Endodermal cell (in vitro differentiated cells): Measurements from ENCODE around the gene DHRS12. TPM values are rescaled to one million over a fixed set of nuclear protein-coding genes. Genes with fewer than 3 reads are reported as not detected.

Experiments
- DNase-seq: peaks from one replicate; pipeline ENCODE4 v3.0.0-alpha.2; 2017
- H3K27ac ChIP-seq: 2 replicates; pipeline ENCODE4 v1.5.1; 2013; ENCODE audit warnings: mild to moderate bottlenecking, low read depth, low read length, moderate library complexity
- H3K27me3 ChIP-seq: 2 replicates; pipeline ENCODE4 v1.6.1; 2013; ENCODE audit warnings: mild to moderate bottlenecking, low read length, moderate library complexity; ENCODE audit not compliant: insufficient read depth, control insufficient read depth, poor library complexity, severe bottlenecking
- H3K36me3 ChIP-seq: 2 replicates; pipeline ENCODE4 v1.7.0; 2013; ENCODE audit warnings: mild to moderate bottlenecking, low read length, moderate library complexity; ENCODE audit not compliant: control insufficient read depth, insufficient read depth
- H3K4me1 ChIP-seq: one replicate; pipeline ENCODE4 v1.7.0; 2013; ENCODE audit warnings: low read length; ENCODE audit not compliant: control insufficient read depth, insufficient read depth
- H3K4me3 ChIP-seq: 2 replicates; pipeline ENCODE4 v1.5.1; 2013; ENCODE audit warnings: mild to moderate bottlenecking, low read length, moderate library complexity
- H3K9ac ChIP-seq: 2 replicates; pipeline ENCODE4 v1.6.1; 2013; ENCODE audit warnings: mild to moderate bottlenecking, low read length, moderate library complexity; ENCODE audit not compliant: poor library complexity, severe bottlenecking; ENCODE audit errors: extremely low read depth
- H3K9me3 ChIP-seq: 2 replicates; pipeline ENCODE4 v1.6.1; 2013; ENCODE audit warnings: mild to moderate bottlenecking, low read length, moderate library complexity; ENCODE audit not compliant: control insufficient read depth
- H3K27ac Mint-ChIP-seq: 2 replicates; pipeline ENCODE4 v1.8.0; 2020; ENCODE audit warnings: mixed read lengths
- H3K27me3 Mint-ChIP-seq: 2 replicates; pipeline ENCODE4 v1.8.0; 2021; ENCODE audit warnings: mild to moderate bottlenecking, mixed read lengths; ENCODE audit not compliant: insufficient read depth
- H3K36me3 Mint-ChIP-seq: 2 replicates; pipeline ENCODE4 v1.8.0; 2020; ENCODE audit warnings: low read depth, mixed read lengths
- H3K4me1 Mint-ChIP-seq: 2 replicates; pipeline ENCODE4 v1.8.0; 2020; ENCODE audit warnings: mixed read lengths
- H3K4me3 Mint-ChIP-seq: 2 replicates; pipeline ENCODE4 v1.8.0; 2020; ENCODE audit warnings: mild to moderate bottlenecking, moderate library complexity, mixed read lengths
- H3K9me3 Mint-ChIP-seq: 2 replicates; pipeline ENCODE4 v1.8.0; 2020; ENCODE audit warnings: mild to moderate bottlenecking, mixed read lengths
- CTCF ChIP-seq: fragments of 200-600 bp; sonication (generic); conservative IDR thresholded peaks from 2 replicates; pipeline ENCODE4 v1.5.0; 2021; ENCODE audit warnings: antibody characterized with exemption, mild to moderate bottlenecking
- WGBS, 2 experiments: methylation state at CpG; one replicate each; pipeline versions ENCODE4 v1.1.5 to v1.1.7; 2013; ENCODE audit warnings: missing lambda C conversion rate in 2 of 2, mixed read lengths in 1 of 2; ENCODE audit not compliant: insufficient coverage in 1 of 2, insufficient read length in 1 of 2; 5-methylcytosine and 5-hydroxymethylcytosine counted together
- total RNA-seq, 2 donors: library from RNA; stranded (reverse); fragmentation: NEBNext Ultra II Directional in 1 of 2; extraction: Animal tissue kit (Norgen Biotek cat#: 25700) in 1 of 2; gene quantifications; 2 replicates in 1 of 2; 3 replicates in 1 of 2; pipeline ENCODE4 v1.2.1, GENCODE V29; 2021

The DHRS12 gene
- total RNA-seq, 2 donors from 2014 or later: 13.8 to 19.8 TPM

DNA sequence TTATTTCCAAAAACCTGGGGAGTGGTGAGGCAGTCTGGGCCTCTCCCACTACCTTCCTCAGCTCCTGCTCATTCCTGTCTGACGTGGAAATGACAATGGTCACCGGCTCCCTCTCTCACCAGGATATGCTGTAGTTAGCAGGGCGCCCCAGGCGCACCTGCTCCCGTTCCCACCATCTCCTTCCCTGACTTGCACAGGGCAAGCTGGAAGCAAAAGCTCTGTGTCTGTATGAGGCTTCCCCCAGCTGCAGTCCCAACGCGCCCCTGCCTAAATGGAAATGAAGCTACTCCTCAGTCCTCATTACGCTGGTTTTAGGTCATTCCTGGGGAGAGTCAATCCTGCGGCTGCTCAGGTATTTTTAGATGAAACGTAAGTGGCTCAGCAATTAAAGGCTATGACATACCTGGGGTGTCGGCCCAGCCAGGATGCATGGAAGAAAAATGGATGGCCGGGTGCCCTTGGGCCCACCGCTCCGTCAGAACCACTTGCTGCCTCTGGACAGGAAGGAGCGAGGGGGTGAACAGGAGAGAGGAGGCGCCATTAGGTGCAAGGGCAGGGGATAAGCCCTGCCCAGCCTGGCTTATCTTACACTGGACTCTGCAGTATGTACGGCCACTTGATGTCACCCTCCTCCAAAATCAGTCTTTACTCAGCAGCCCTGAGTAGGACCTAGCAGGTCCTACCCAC, 32.4 kb downstream of the DHRS12 start:
- WGBS, 2 experiments: 89 to 93% methylated on average over 14 to 17 of the region's 17 CpGs
- no peaks in the 10 kb centered on the region for H3K9me3 ChIP-seq
- H3K36me3 ChIP-seq: peaks cover 5% of the 10 kb centered on the region
- H3K27me3 Mint-ChIP-seq: no peaks in the 10 kb centered on the region
- no peak overlapping the region for H3K9ac ChIP-seq
- no peak overlapping the region for H3K27ac ChIP-seq
- peak overlapping the region; percentile 78 for H3K27ac Mint-ChIP-seq
- peak; percentile 52 for DNase-seq
- H3K4me3 ChIP-seq: no peak overlapping the region
- H3K9me3 Mint-ChIP-seq: peaks cover 1% of the 10 kb centered on the region
- no peak overlapping the region for H3K4me3 Mint-ChIP-seq
- H3K4me1 ChIP-seq: no peaks in the 10 kb centered on the region
- TF ChIP-seq CTCF: no peak
- H3K4me1 Mint-ChIP-seq: peaks cover 3% of the 10 kb centered on the region
- no peaks in the 10 kb centered on the region for H3K27me3 ChIP-seq
- H3K36me3 Mint-ChIP-seq: peaks cover 5% of the 10 kb centered on the region

DNA sequence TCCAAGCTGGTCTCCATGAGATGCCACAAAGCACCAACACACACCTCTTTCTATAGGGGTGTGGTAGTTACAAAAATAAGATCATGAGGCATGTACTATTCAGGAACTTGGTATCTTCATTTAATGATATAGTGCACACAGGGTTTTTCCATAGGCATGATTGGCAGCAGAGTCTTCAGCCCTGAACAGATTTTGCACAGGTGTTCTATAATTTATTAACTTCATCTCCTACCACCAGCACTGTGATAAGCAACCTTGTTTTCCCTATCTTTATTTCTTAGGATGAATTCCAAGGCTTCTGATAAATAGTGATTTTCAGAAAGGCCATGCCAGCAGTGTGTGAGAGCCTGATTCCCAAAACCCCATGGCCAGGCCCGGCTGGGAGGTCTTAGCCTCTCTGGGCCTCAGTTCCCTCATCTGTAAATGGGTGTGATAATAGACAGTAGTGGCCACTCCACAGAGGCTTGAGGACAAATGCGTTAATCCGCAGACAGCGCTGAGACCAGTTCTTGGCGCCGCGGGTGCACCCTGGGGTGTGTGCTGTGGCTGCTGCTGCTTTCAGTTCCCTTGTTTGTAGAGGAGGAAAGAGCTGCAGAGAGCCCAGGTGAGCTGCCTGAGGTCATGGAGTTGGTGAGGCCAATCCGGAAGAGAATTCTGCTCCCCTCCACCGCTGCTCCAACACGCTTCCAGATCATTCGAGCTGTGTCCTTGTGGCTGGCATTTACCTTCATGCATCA, 33.1 kb downstream of the DHRS12 start:
- no peak overlapping the region for H3K27ac ChIP-seq

GRCh38 chr13:51770160-51770559, 33.8 kb downstream of the DHRS12 start:
- DNase-seq: peak; percentile 35
- peaks cover 13% of the 10 kb centered on the region for H3K36me3 Mint-ChIP-seq
- peaks cover 5% of the 10 kb centered on the region for H3K36me3 ChIP-seq
- no peak overlapping the region for H3K27ac ChIP-seq
- no peaks in the 10 kb centered on the region for H3K4me1 ChIP-seq
- no peaks in the 10 kb centered on the region for H3K27me3 Mint-ChIP-seq
- H3K9ac ChIP-seq: no peak overlapping the region
- WGBS, 2 experiments: 89 to 94% methylated on average over 6 of the region's 6 CpGs
- H3K27me3 ChIP-seq: no peaks in the 10 kb centered on the region
- H3K27ac Mint-ChIP-seq: no peak overlapping the region
- H3K9me3 Mint-ChIP-seq: no peaks in the 10 kb centered on the region
- TF ChIP-seq CTCF: no peak
- H3K4me1 Mint-ChIP-seq: peaks cover 3% of the 10 kb centered on the region
- H3K4me3 Mint-ChIP-seq: no peak overlapping the region
- H3K9me3 ChIP-seq: no peaks in the 10 kb centered on the region
- H3K4me3 ChIP-seq: no peak overlapping the region

More for the DNA sequence above, 33.1 kb downstream of the DHRS12 start:
- no peak for TF ChIP-seq CTCF
- Mint-ChIP-seq H3K27ac (peak overlapping the region; percentile 78), H3K9me3 (no peaks in the 10 kb centered on the region), H3K27me3 (no peaks in the 10 kb centered on the region), H3K4me3 (no peak overlapping the region), H3K4me1 (peaks cover 3% of the 10 kb centered on the region), H3K36me3 (peaks cover 9% of the 10 kb centered on the region)
- H3K9ac ChIP-seq: no peak overlapping the region
- no peaks in the 10 kb centered on the region for H3K27me3 ChIP-seq
- H3K4me3 ChIP-seq: no peak overlapping the region
- no peaks in the 10 kb centered on the region for H3K4me1 ChIP-seq
- peaks cover 5% of the 10 kb centered on the region for H3K36me3 ChIP-seq
- H3K9me3 ChIP-seq: no peaks in the 10 kb centered on the region
- WGBS, 2 experiments: 86 to 95% methylated on average over 4 to 11 of the region's 11 CpGs
- peak; percentile 49 for DNase-seq
